Hypothalamus (tissue), 51 donors: ENCODE results near the gene SGMS1.

Source experiments
- DNase-seq, 51 donors: peaks; one replicate each; lab custom pipeline; 2025; lab: John Stamatoyannopoulos, UW

The SGMS1 gene

GRCh38 chr10:50636618-50637579, 13.1 kb upstream of the SGMS1 start:
- no peak for DNase-seq

DNA sequence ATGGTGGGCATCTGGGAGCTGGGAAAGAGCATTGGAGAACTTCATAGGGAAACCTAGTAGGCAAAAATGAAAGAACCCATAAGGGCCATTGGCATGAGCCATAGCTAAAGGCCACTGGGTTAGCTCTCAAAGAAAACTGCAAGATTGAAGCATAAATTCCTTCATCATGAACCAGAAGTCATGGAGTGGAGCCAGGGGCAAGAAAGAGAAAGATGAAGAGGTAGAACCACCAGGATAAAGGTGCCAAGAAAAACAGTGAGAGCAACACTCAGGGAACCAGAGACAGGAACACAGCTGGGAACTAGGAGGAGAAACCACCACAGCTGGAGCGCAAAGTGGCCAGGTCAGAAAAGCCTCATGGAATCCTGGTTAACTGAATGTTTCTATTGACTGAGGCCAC, 11.5 kb upstream of the SGMS1 start:
- DNase-seq = no peak

DNA sequence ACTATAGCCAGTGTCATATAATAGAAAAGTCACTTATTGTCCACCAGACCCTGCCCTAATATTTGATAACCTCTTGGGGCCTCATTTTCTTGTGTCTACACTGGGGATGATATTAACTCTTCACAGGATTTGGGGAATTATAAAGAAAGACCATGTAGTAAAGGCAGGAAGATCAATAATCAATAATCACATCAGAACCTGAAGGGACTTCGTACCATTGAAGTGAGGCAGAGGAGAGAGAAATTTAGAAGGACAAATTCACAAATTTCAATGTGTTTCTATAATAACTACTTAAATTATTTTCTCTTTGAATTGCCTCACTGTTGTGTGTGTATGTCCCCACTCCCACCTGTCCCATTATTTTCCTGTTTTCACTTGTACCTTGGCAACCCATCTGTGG, 10.7 kb upstream of the SGMS1 start:
- no peak for DNase-seq

DNA sequence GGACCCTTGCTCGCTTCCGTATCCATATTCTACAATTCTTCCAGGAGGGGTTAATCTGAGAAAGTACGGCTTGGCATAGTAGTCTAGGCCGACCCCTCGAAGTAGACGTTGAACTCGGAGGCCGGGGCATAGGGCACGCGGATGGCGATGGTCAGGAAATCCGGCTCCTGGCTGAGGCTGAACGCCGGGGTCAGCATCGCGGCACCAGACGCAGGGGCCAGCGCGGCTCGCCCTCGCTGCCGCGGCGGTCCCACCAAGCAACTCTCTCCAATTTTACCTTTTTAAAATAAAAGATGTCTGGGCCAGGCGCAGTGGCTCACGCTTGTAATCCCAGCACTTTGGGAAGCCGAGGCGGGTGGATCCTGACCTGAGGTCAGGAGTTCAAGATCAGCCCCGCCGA, 7.3 kb upstream of the SGMS1 start:
- no peak for DNase-seq

DNA sequence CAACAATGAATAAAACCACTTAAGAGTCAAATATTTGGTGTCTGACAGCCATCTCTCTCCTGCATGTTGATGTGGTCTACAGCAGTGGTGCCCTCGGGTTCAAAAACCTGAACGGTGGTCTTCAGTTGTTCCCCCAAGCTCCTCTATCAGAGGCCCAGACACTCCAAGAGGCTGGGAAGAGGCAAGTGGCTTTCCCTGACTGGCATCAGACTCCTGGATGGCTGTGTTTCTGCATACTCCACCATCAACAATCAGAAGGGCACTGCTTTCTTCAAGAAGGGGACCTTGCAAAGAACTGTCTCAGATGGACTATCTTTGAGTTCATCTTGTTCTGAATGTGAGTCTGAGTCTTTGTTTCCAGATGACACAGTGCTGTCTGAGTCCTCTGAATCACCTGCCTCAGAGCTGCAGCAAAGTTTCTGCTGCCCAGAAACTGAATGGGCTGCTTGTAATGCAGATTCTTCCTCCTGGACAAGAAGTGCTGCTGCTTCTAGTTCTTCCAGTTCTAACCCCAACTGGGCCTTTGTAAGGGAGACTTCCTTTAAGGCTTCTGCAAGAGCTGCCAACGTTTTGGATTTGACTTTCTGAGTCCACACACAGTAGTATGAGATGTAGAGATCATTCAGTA, 5.9 kb upstream of the SGMS1 start:
- DNase-seq = no peak

DNA sequence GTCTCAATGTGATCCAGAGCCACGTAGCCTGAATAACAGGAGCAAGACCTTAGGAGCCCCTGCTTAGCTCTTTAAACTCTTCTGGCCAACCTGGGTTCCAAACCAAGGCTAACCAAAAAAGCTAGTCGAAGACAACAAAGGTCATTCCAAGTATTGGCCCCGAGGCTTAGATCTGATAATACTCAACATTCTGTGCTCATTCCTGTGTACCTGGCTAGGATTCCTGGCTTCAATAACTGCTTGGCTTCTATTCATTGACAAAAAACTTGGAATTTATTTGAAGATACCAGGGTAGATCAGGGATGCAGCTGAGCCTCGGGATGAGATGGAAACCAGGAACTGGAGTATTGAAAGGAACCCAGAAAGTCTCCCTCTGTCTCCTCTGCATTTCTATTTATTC, 4.1 kb upstream of the SGMS1 start:
- no peak for DNase-seq

- no peak for DNase-seq
Observed at GRCh38 chr10:50627443-50627842, 3.7 kb upstream of the SGMS1 start.

GRCh38 chr10:50625649-50626132, 1.9 kb upstream of the SGMS1 start:
- no peak for DNase-seq

DNA sequence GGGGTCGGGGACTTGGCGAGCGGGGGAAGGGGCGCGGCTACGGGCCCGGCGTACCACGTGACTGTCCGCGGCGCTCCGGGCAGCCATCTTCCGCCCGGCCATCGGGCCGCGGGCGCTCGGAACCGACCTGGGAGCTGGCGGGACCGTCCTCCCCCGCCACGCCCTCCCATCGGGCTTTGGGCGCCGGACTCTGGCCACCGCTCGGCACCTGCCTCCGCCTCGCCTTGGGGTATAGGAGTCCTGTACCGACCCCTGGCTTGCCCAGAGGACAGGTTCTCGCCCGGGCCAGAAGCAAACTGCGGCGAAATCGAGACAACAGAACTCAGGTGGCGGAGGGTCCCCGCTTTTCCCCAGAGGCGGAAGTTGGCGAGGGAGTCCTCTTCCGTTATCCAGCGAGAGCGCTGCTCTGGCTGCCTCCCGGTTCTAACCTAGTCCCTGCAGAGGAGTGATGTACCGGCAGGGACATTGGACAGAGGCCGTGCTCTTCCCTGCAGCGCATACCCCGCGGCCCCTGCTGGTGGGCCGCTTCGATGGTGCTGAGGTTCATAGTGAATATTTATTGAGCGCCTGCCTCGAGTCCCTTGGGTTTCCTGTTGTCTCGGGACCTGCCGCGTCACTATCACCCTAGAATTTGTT, 1.2 kb upstream of the SGMS1 start:
- DNase-seq = peak in 49 of 51 donors; percentile 60 to 99 (median 89)

DNA sequence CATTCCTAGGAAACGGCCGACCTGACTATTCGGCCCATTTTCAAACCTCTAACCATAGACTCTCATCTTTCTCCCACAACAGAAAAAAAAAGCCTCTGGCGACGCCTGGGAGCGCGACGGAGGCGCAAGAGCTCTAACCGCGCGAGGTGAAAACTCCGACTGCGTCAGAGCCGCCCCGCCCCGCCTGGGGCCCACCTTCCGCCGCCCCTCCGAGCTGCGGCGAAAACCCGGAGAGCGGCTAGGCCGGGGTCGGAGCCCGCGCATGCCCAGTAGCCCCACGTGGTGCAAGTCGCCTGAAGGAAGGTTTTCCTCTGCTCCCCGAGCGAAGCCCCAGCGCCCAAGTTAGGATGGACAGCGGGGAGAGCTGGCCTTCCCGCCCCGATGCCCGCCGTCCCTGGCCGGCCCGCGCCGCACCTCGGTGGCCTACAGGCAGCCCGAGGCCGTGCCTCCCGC, 683 bp upstream of the SGMS1 start:
- peak; percentile 69 to 99 (median 91) for DNase-seq

DNA sequence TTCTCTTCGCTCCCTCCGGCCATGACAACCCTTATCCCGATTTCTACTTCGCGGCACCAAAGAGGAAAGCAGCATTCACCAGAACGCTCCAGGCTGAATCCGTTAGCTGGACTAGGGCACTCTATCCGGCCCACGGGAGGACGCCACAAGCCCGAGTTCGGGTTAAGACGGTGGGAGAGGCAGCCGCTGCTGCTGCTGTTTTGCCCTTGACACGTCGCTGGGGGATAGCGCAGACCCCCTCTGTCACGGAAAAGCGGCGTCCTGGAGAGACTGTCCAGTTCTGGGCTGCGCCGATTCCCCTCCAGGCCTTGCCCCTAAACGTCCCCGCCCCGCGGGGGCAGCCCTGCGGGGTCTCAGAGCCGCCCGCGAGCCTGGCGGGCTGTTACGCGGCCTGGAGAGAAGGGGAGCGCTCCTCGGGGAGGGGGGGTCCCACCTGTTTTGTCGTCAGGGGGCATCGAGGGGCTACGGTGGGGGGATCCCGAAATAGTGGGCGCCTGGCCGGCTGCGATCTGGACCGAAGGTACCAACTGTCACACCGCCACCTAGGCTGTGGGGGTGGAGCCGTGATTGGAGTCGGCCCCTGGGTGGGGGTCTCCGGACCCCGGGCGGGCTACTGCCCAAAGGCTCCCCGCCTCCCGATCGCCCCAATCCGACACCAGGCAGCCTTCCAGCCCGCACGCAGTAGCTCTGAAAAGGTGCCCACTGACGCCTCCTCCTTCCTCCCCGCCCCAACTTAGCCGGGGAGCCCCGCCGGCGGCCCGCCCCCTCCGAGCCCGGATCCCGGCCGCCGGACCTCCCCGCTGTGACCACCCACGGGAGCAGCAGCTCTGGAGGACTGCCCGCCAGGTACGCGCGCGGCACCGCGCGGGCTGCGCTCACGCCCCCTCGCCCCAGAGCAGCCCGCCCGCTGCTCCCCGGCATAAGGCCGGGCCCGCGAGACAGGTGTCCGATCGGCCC, 772 bp downstream of the SGMS1 start:
- peak in 39 of 51 donors; percentile 13 to 78 (median 53) for DNase-seq

DNA sequence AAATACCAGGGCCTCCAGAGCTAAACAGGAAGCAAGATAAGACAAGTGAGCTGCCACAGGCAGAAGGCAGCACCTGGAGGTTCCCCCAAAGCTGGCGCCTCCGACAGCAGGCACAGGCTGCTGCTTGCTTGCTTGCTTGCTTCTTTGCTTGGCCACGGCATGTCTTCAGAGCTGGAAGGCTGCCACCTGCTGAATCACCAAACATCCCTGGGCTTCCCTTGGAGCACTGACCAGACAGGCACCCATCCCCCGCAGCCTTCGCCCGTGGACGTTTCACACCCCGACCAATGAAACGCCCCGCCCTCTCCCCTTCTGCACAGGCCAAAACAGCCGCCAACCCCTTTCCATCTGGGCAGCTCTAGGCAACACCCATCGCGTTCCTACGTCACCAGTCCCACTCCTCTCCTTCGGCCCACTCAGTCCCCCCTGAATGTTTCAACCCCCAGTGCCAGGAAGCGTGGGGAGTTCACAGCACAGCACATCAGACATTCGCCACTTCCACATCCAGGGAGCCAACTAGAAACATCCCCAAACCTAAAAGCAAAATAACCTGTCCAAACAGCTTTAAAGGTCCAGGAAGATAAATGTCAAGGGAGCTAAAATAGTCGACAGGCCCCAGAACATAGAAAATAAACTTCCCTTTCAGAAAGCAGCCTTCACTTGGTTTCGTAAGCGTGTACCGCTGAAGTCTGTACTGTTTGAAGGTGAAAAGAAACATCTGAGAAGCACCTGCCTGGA, 1.6 kb downstream of the SGMS1 start:
- peak; percentile 38 to 97 (median 90) for DNase-seq

DNA sequence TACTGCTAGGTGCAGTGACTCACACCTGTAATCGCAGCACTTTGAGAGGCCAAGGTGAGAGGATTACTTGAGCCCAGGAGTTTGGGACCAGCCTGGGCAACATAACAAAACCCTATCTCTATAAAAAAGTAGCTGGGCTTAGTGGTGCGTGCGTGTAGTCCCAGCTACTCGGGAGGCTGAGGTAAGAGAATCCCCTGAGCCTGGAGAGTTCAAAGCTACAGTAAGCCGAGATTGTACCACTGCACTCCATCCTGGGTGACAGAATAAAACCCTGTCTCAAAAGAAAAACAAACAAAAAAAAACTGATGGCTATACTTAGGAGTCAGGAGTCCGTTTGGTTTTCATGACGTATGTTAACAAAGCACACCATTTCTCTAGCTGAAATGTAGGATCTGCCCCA, 2.9 kb downstream of the SGMS1 start:
- DNase-seq = no peak

- DNase-seq = peak in 9 of 51 donors; percentile 6 to 40 (median 25)
Observed at GRCh38 chr10:50619882-50620281, 3.9 kb downstream of the SGMS1 start.

DNA sequence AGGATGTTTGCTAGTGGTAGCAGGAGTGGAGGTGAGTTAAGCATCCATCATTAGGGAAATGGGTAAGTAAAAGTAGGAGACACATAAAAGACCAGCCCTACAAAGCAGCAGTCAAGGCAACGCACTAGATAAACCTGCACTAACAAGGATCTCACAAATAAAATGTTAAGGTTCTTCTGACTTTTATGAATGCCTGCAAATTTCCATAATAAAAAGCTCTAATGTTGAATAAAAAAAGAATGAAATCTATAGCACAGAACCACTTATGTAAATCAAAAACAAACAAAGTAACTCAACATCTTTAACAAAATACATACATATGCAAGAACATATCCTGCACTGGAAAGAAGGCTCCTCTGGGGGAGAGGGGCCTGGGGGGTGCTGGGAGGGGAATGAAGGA, 4.6 kb downstream of the SGMS1 start:
- DNase-seq = no peak

GRCh38 chr10:50618624-50619023, 5.1 kb downstream of the SGMS1 start:
- no peak for DNase-seq

GRCh38 chr10:50615658-50616057, 8.1 kb downstream of the SGMS1 start:
- no peak for DNase-seq

DNA sequence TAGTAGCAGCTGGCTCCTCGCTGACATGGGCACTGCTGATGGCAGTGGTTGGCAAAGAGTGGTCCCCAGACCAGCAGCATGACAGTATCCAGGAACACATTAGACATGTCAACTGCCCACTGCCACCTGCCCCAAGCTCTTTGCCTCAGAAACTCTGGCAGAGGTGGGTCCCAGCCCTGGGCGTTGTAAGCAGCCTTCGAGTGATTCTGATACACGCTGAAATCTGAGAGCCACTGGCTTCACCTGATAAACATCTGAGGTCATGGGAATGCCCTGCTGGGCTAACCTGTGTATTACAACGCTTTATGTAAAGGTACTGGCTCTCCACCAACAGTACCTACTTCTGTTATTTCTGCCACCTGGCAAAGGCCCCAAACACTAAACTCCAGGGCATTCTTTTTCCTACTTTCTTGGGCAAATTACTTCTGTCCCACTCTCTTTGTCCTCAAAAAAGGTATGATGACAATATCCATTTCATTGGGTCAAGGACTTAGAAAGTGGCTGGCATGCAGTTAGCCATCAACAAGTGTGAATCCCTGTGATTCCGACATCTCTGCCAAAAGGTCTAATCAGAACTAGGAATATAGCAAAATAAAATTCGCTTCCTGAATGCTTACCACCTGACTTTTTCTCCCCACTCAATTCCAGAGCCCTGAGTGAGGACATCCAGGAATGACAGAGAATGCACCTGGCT, 9.2 kb downstream of the SGMS1 start:
- no peak for DNase-seq
